Right lobe of liver (tissue), 6 donors: ENCODE data around the gene GALNT7. TPM values are rescaled to one million over a fixed set of nuclear protein-coding genes. Genes with fewer than 3 reads are reported as not detected.
A peak's percentile ranks its signal among the peaks of the same experiment; 100 is the strongest.

Source experiments
- ATAC-seq, 4 donors: fragments of 200-7000 bp; cut with Tn5 transposase; one replicate each; pipeline ENCODE4 v1.9.1; 2020; ENCODE audit warnings: mild to moderate bottlenecking in 4 of 4, moderate library complexity in 4 of 4
- DNase-seq, 3 donors: peaks; one replicate each; pipeline ENCODE4 v3.0.0-alpha.2; 2020
- H3K27ac ChIP-seq, 3 donors: fragments of 200-600 bp; one replicate each; pipeline ENCODE4 v1.8.0; 2022
- H3K27me3 ChIP-seq, 2 donors: fragments of 200-600 bp; one replicate each; pipeline ENCODE4 v1.8.0; 2022
- H3K36me3 ChIP-seq, 4 donors: fragments of 200-600 bp; sonication (generic) in 1 of 4; one replicate each; pipeline versions ENCODE4 v1.5.1 to v1.8.0; 2017 to 2022; ENCODE audit warnings: control low read depth in 1 of 4
- H3K4me1 ChIP-seq, 4 donors: fragments of 200-600 bp; sonication (generic) in 1 of 4; one replicate each; pipeline versions ENCODE4 v1.5.1 to v1.8.0; 2017 to 2022; ENCODE audit warnings: control low read depth in 1 of 4
- H3K4me3 ChIP-seq, 3 donors: fragments of 200-600 bp; one replicate each; pipeline ENCODE4 v1.8.0; 2022
- H3K9me3 ChIP-seq, 4 donors: fragments of 200-600 bp; sonication (generic) in 1 of 4; one replicate each; pipeline versions ENCODE4 v1.5.1 to v1.8.0; 2017 to 2022; ENCODE audit warnings: control low read depth in 1 of 4
- CTCF ChIP-seq, 4 donors: fragments of 200-600 bp in 3 of 4; fragments of 450-650 bp in 1 of 4; IDR thresholded peaks; one replicate each; pipeline versions ENCODE4 v1.5.1 to v1.8.0; 2016 to 2022; ENCODE audit warnings: antibody characterized with exemption in 4 of 4, mild to moderate bottlenecking in 2 of 4
- POLR2A ChIP-seq: fragments of 450-650 bp; IDR thresholded peaks from one replicate; pipeline ENCODE4 v1.6.1; 2017; ENCODE audit warnings: antibody characterized with exemption, mild to moderate bottlenecking
- WGBS: methylation state at CpG from one replicate; pipeline ENCODE4 v1.1.6; 2018; ENCODE audit warnings: low coverage, low lambda C conversion rate; ENCODE audit not compliant: insufficient coverage; ENCODE audit errors: missing lambda C conversion rate; 5-methylcytosine and 5-hydroxymethylcytosine counted together
- intact Hi-C, 2 donors: fragments of 100-400 bp; cut with DNase I; formaldehyde crosslinking; loops; one replicate each; pipeline versions ENCODE4 v1.11.2 to v1.14.1; 2022
- total RNA-seq, 6 experiments: library from RNA; depleted of rRNA in 2 of 6; stranded (reverse); fragments of >200 nt in 2 of 6; fragmentation: NEBNext Ultra II Directional in 3 of 6; extraction: Animal tissue kit (Norgen Biotek cat#: 25700) in 3 of 6; gene quantifications; one replicate each; pipeline versions ENCODE4 v1.1.0 to v1.2.4, GENCODE V29; 2016 to 2023
- donor health status: DM: no; HTN: yes; CAD: no.
- donor health status: DM: no; HTN: no; CAD: no.
- donor health status: DM: no; HTN: no; CAD: no.
- donor health status: DM: no; HTN: yes; CAD: no.
- donor health status: DM: no; HTN: yes; CAD: no.

The GALNT7 gene
- total RNA-seq, 6 experiments from 2014 or later = 0.62 to 2.2 (median 1.4) TPM

GRCh38 chr4:173328236-173328901 lies 159.8 kb downstream of the GALNT7 start:
- no peak overlapping the region for H3K27ac ChIP-seq
- DNase-seq (no peak), ATAC-seq (no peak)
- 98% methylated on average over 4 of the region's 5 CpGs for WGBS
- no peaks in the 10 kb centered on the region for H3K9me3 ChIP-seq
- H3K4me1 ChIP-seq = no peaks in the 10 kb centered on the region
- TF ChIP-seq POLR2A = no peak
- TF ChIP-seq CTCF (IDR thresholded peaks at IDR 0.05) = no peak
- peaks cover 0 to 17% (median 0%) of the 10 kb centered on the region in 4 donors for H3K36me3 ChIP-seq
- H3K4me3 ChIP-seq = no peak overlapping the region
- intact Hi-C loops = loop anchor here in 1 of 2 donors (10.0 kb wide), 1 partner anchor 86 kb away; no protein-coding TSS in a partner anchor
- H3K27me3 ChIP-seq = no peaks in the 10 kb centered on the region

- no peaks in the 10 kb centered on the region for H3K9me3 ChIP-seq
- no peak overlapping the region for H3K27ac ChIP-seq
- intact Hi-C loops = no loop called here
- peaks cover 0 to 17% (median 0%) of the 10 kb centered on the region in 4 donors for H3K36me3 ChIP-seq
- DNase-seq = no peak
- H3K4me1 ChIP-seq = no peaks in the 10 kb centered on the region
- 93% methylated on average over 2 of the region's 2 CpGs for WGBS
- no peak for TF ChIP-seq CTCF (IDR thresholded peaks at IDR 0.05)
- TF ChIP-seq POLR2A = no peak
- H3K27me3 ChIP-seq = no peaks in the 10 kb centered on the region
- no peak for ATAC-seq
- H3K4me3 ChIP-seq = no peak overlapping the region
Measured at GRCh38 chr4:173330590-173330989, 162.0 kb downstream of the GALNT7 start.

GRCh38 chr4:173332021-173332487 lies 163.4 kb downstream of the GALNT7 start:
- intact Hi-C loops = no loop called here
- TF ChIP-seq POLR2A (no peak), CTCF (IDR thresholded peaks at IDR 0.05) (no peak)
- DNase-seq = no peak
- no peak for ATAC-seq
- Histone ChIP-seq H3K4me3 (peak overlapping the region in 1 of 3 donors; percentile 85), H3K27ac (peak overlapping the region in 1 of 3 donors; percentile 20), H3K27me3 (no peaks in the 10 kb centered on the region), H3K4me1 (no peaks in the 10 kb centered on the region), H3K36me3 (peaks cover 0 to 17% (median 0%) of the 10 kb centered on the region in 4 donors), H3K9me3 (no peaks in the 10 kb centered on the region)
- 47% methylated on average over 6 of the region's 6 CpGs for WGBS

- H3K27me3 ChIP-seq = no peaks in the 10 kb centered on the region
- DNase-seq = no peak
Measured at GRCh38 chr4:173332963-173333657, 164.5 kb downstream of the GALNT7 start.

More at GRCh38 chr4:173332963-173333657, 164.5 kb downstream of the GALNT7 start:
- Histone ChIP-seq H3K9me3 (no peaks in the 10 kb centered on the region), H3K4me1 (no peaks in the 10 kb centered on the region), H3K4me3 (peak overlapping the region; percentile 79 to 85 (median 84)), H3K27ac (peak overlapping the region; percentile 99 to 100 (median 99)), H3K36me3 (peaks cover 0 to 17% (median 0%) of the 10 kb centered on the region in 4 donors)
- WGBS = 12% methylated on average over 18 of the region's 21 CpGs
- TF ChIP-seq POLR2A = no peak
- TF ChIP-seq CTCF (IDR thresholded peaks at IDR 0.05) = no peak
- no peak for ATAC-seq
- intact Hi-C loops = no loop called here
